HCT116 (cell line): ENCODE measurements around the gene PBX2. TPM values are rescaled to one million over a fixed set of nuclear protein-coding genes. Genes with fewer than 3 reads are reported as not detected.
A peak's percentile ranks its signal among the peaks of the same experiment; 100 is the strongest.

Source experiments
- ATAC-seq: fragments of 200-7000 bp; cut with Tn5 transposase; 2 replicates; pipeline ENCODE4 v1.9.1; 2020; ENCODE audit warnings: mild to moderate bottlenecking, moderate library complexity
- BruUV-seq: library from RNA; stranded (reverse); fragments of 400-500 nt; replicated peaks from 2 replicates; lab custom pipeline; 2021; lab: Mats Ljungman, UMichigan
- CTCF ChIA-PET: fragments of 300-600 bp; sonication (Branson Sonifier 250); formaldehyde crosslinking; loops from one replicate; lab custom pipeline; 2021; ENCODE audit warnings: antibody characterized with exemption; lab: Charles Lee
- POLR2A ChIA-PET: fragments of 300-600, 350-600 bp; sonication (Branson Sonifier 250); formaldehyde crosslinking; loops from one replicate; lab custom pipeline; 2021; ENCODE audit warnings: antibody characterized with exemption; lab: Charles Lee
- RAD21 ChIA-PET, 2 experiments: fragments of 300-600 bp; sonication (Branson Sonifier 250); formaldehyde crosslinking; loops; one replicate each; lab custom pipeline; 2023; ENCODE audit warnings: low total read pairs in 2 of 2; ENCODE audit not compliant: uncharacterized antibody in 2 of 2, unreplicated experiment in 2 of 2, low non-redundant PET in 1 of 2; lab: Charles Lee
- DNase-seq: peaks from one replicate; pipeline ENCODE4 v3.0.0-alpha.2; 2010; ENCODE audit warnings: low read depth, low spot score
- H2AFZ ChIP-seq: fragments of 200-600 bp; shearing (Covaris generic), sonication (generic); 2 replicates; pipeline ENCODE4 v1.6.1; 2017; ENCODE audit warnings: low read depth, mixed run types, mixed read lengths, antibody characterized with exemption, low read length; ENCODE audit not compliant: poor library complexity, severe bottlenecking
- H3K27ac ChIP-seq: 2 replicates; pipeline ENCODE4 v1.5.1; 2012; ENCODE audit warnings: low read depth, low read length
- H3K27me3 ChIP-seq: fragments of 200-600 bp; sonication (generic); 2 replicates; pipeline ENCODE4 v1.6.1; 2016; ENCODE audit warnings: mixed run types, low read length, mixed read lengths; ENCODE audit not compliant: insufficient read depth
- H3K36me3 ChIP-seq, 2 experiments: fragments of 200-500 bp in 1 of 2; fragments of 200-600 bp in 1 of 2; sonication (Bioruptor generic) in 1 of 2; sonication (generic) in 1 of 2; 2 replicates each; pipeline versions ENCODE4 v1.5.1 to v1.6.1; 2014 to 2016; ENCODE audit warnings: low read length in 2 of 2, inconsistent platforms in 1 of 2, mixed read lengths in 1 of 2, mixed run types in 1 of 2; ENCODE audit not compliant: insufficient read depth in 2 of 2, control insufficient read depth in 1 of 2
- H3K4me1 ChIP-seq, 2 experiments: fragments of 200-600 bp in 1 of 2; sonication (generic) in 1 of 2; 2 replicates each; pipeline versions ENCODE4 v1.5.1 to v1.6.1; 2012 to 2017; ENCODE audit warnings: low read length in 2 of 2, inconsistent platforms in 1 of 2, mild to moderate bottlenecking in 1 of 2, mixed read lengths in 1 of 2, mixed run types in 1 of 2, moderate library complexity in 1 of 2; ENCODE audit not compliant: insufficient read depth in 2 of 2, control insufficient read depth in 1 of 2
- H3K4me2 ChIP-seq: fragments of 200-600 bp; sonication (generic); 2 replicates; pipeline ENCODE4 v1.6.1; 2017; ENCODE audit warnings: mixed run types, low read length, mixed read lengths
- H3K4me3 ChIP-seq, 2 experiments: fragments of 200-600 bp in 1 of 2; sonication (generic) in 1 of 2; replicated peaks in 1 of 2; 2 replicates each; pipeline ENCODE4 v1.5.1; 2011 to 2016; ENCODE audit warnings: low read length in 2 of 2, control low read depth in 1 of 2, low read depth in 1 of 2, mild to moderate bottlenecking in 1 of 2, mixed read lengths in 1 of 2, mixed run types in 1 of 2
- H3K79me2 ChIP-seq: fragments of 200-600 bp; sonication (generic); 2 replicates; pipeline ENCODE4 v1.6.1; 2017; ENCODE audit warnings: mild to moderate bottlenecking, mixed run types, low read length, moderate library complexity, mixed read lengths; ENCODE audit not compliant: insufficient read depth
- H3K9ac ChIP-seq: fragments of 200-600 bp; sonication (generic); 2 replicates; pipeline ENCODE4 v1.6.1; 2016; ENCODE audit warnings: low read length, mixed read lengths
- H3K9me2 ChIP-seq: fragments of 200-600 bp; sonication (generic), shearing (Covaris generic); 2 replicates; pipeline ENCODE4 v1.6.1; 2017; ENCODE audit warnings: mixed run types, mild to moderate bottlenecking, moderate library complexity; ENCODE audit not compliant: insufficient read depth
- H3K9me3 ChIP-seq, 2 experiments: fragments of 200-500 bp in 1 of 2; fragments of 200-600 bp in 1 of 2; sonication (Bioruptor generic) in 1 of 2; sonication (generic) in 1 of 2; 2 replicates each; pipeline ENCODE4 v1.6.1; 2014 to 2017; ENCODE audit warnings: low read length in 2 of 2, mixed read lengths in 2 of 2, inconsistent platforms in 1 of 2, low read depth in 1 of 2, mild to moderate bottlenecking in 1 of 2, mixed run types in 1 of 2, moderate library complexity in 1 of 2; ENCODE audit not compliant: control insufficient read depth in 1 of 2, insufficient read depth in 1 of 2
- H4K20me1 ChIP-seq: fragments of 200-600 bp; sonication (generic), shearing (Covaris generic); 2 replicates; pipeline ENCODE4 v1.6.1; 2017; ENCODE audit warnings: mixed run types, mild to moderate bottlenecking, moderate library complexity; ENCODE audit not compliant: insufficient read depth
- CEBPB ChIP-seq: IDR thresholded peaks from 2 replicates; pipeline ENCODE4 v1.6.1; 2012; ENCODE audit warnings: low read depth
- CTCF ChIP-seq, 3 experiments: fragments of 200-600 bp in 1 of 3; sonication (generic) in 1 of 3; IDR thresholded peaks in 2 of 3; conservative IDR thresholded peaks in 1 of 3; 2 replicates each; pipeline ENCODE4 v1.5.1; 2012 to 2017; ENCODE audit warnings: low read depth in 2 of 3, low read length in 2 of 3, antibody characterized with exemption in 1 of 3, borderline replicate concordance in 1 of 3, control low read depth in 1 of 3, mild to moderate bottlenecking in 1 of 3, mixed read lengths in 1 of 3, mixed run types in 1 of 3, moderate library complexity in 1 of 3; ENCODE audit not compliant: insufficient read depth in 1 of 3
- FOSL1 ChIP-seq: IDR thresholded peaks from 2 replicates; pipeline ENCODE4 v1.6.1; 2012; ENCODE audit warnings: low read depth
- JUND ChIP-seq: IDR thresholded peaks from 2 replicates; pipeline ENCODE4 v1.6.1; 2012
- MAX ChIP-seq: IDR thresholded peaks from 2 replicates; pipeline ENCODE4 v1.6.1; 2012
- POLR2A ChIP-seq: IDR thresholded peaks from 2 replicates; pipeline ENCODE4 v1.7.0; 2011; ENCODE audit warnings: borderline replicate concordance; ENCODE audit not compliant: insufficient read depth, insufficient read length; ENCODE audit errors: extremely low read depth
- SP1 ChIP-seq: IDR thresholded peaks from 2 replicates; pipeline ENCODE4 v1.6.1; 2012; ENCODE audit warnings: low read depth
- SRF ChIP-seq: IDR thresholded peaks from 2 replicates; pipeline ENCODE4 v1.6.1; 2012; ENCODE audit warnings: low read depth
- TCF7L2 ChIP-seq: IDR thresholded peaks from 2 replicates; pipeline ENCODE4 v1.7.0; 2011; ENCODE audit warnings: borderline replicate concordance, inconsistent platforms; ENCODE audit not compliant: insufficient read depth, insufficient read length; ENCODE audit errors: extremely low read depth
- YY1 ChIP-seq: IDR thresholded peaks from 2 replicates; pipeline ENCODE4 v1.6.1; 2011; ENCODE audit warnings: low read length, low read depth, moderate library complexity, mild to moderate bottlenecking; ENCODE audit not compliant: insufficient replicate concordance; ENCODE audit errors: extremely low read depth
- ZNF274 ChIP-seq: fragments of 200-500 bp; sonication (Bioruptor generic); IDR thresholded peaks from 2 replicates; pipeline ENCODE4 v1.6.1; 2014; ENCODE audit warnings: mild to moderate bottlenecking, low read depth, low read length, inconsistent platforms
- intact Hi-C: fragments of 100-400 bp; cut with micrococcal nuclease; formaldehyde crosslinking; loops from 2 replicates; pipeline ENCODE4 v1.10.0; 2022
- total RNA-seq: library from RNA; stranded (reverse); gene quantifications from one replicate; pipeline ENCODE4 v1.2.1, GENCODE V29; 2021; ENCODE audit not compliant: unreplicated experiment

PBX2 gene
- total RNA-seq, 1 experiment from 2014 or later: 79.0 TPM

GRCh38 chr6:32195652-32195901 is 5.6 kb upstream of the PBX2 start:
- H2AFZ ChIP-seq: no peak overlapping the region
- no peaks in the 10 kb centered on the region for H4K20me1 ChIP-seq
- peak overlapping the region; percentile 97 for H3K9ac ChIP-seq
- H3K27ac ChIP-seq: peak overlapping the region; percentile 99
- ATAC-seq (peak; percentile 88), DNase-seq (peak; percentile 99)
- intact Hi-C loops: loop anchor here (1.0 kb wide), 2 partner anchors 76 to 108 kb away; no protein-coding TSS in a partner anchor
- H3K4me1 ChIP-seq: peaks cover 27 to 58% of the 10 kb centered on the region in 2 experiments
- peak overlapping the region; percentile 70 to 76 for H3K4me3 ChIP-seq
- H3K9me3 ChIP-seq: no peaks in the 10 kb centered on the region
- RAD21 ChIA-PET: interaction anchor here (0.5 to 1.2 kb wide), 5 partner anchors 42 to 92 kb away, joined by 3 to 6 read pairs (median 4); partner anchors contain the start of genes ATF6B (in 1 of the 2) and FKBPL (in 1 of the 2)
- H3K4me2 ChIP-seq: peak overlapping the region; percentile 91
- no TSS peak for BruUV-seq
- POLR2A ChIA-PET: interaction anchor here (0.8 to 1.8 kb wide), 14 partner anchors 9 to 1122 kb away, joined by 3 to 11 read pairs (median 4); partner anchors contain the start of genes AGPAT1, ATF6B, DXO and FKBPL
- H3K79me2 ChIP-seq: no peaks in the 10 kb centered on the region
- CTCF ChIA-PET: interaction anchor here (0.7 to 1.5 kb wide), 11 partner anchors 10 to 880 kb away, joined by 3 to 18 read pairs (median 4); partner anchors contain the start of genes ABHD16A, ATF6B, FKBPL and HLA-DPB1
- no peaks in the 10 kb centered on the region for H3K36me3 ChIP-seq
- H3K9me2 ChIP-seq: no peaks in the 10 kb centered on the region
- no peaks in the 10 kb centered on the region for H3K27me3 ChIP-seq
- TF ChIP-seq POLR2A (peak; percentile 17), MAX (no peak), SRF (no peak), CEBPB (no peak), YY1 (peak; percentile 8), ZNF274 (no peak), TCF7L2 (peak; percentile 48), SP1 (no peak), CTCF (IDR thresholded peaks at IDR 0.05 in 2 of 3, conservative IDR thresholded peaks at IDR 0.05 in 1 of 3; ENCODE audit: borderline replicate concordance in 1 of 3, insufficient read depth in 1 of 3, low read depth in 2 of 3, low read length in 2 of 3) (peak in 1 of 3 experiments; percentile 54; a peak in 2 of 6 replicates), FOSL1 (no peak), JUND (no peak)
